OCI-LY3 (cell line): ENCODE data around the gene TTI1.

Source experiments
- H2AFZ ChIP-seq: fragments of 200-600, 300-600 bp; shearing (Covaris generic); 2 replicates; pipeline ENCODE4 v1.6.0; 2014; ENCODE audit warnings: antibody characterized with exemption, low read depth, low read length
- H3K27ac ChIP-seq: fragments of 200-600, 300-600 bp; sonication (generic); 2 replicates; pipeline ENCODE4 v1.5.1; 2014; ENCODE audit warnings: mild to moderate bottlenecking, low read length, moderate library complexity, mixed read lengths
- H3K27me3 ChIP-seq: fragments of 200-600, 300-600 bp; sonication (generic); 2 replicates; pipeline ENCODE4 v1.6.1; 2014; ENCODE audit warnings: low read depth, low read length, mixed read lengths
- H3K36me3 ChIP-seq: fragments of 200-600, 300-600 bp; sonication (generic); replicated peaks from 2 replicates; pipeline ENCODE3; 2014; ENCODE audit warnings: low read depth, low read length, mixed read lengths
- H3K4me1 ChIP-seq: fragments of 300-600, 200-600 bp; sonication (generic); 2 replicates; pipeline ENCODE4 v1.6.1; 2014; ENCODE audit warnings: low read length, mixed read lengths
- H3K4me2 ChIP-seq: fragments of 200-600, 300-600 bp; sonication (generic); 2 replicates; pipeline ENCODE4 v1.6.1; 2014; ENCODE audit warnings: low read length, mixed read lengths
- H3K4me3 ChIP-seq: fragments of 300-600, 200-600 bp; sonication (generic); 2 replicates; pipeline ENCODE4 v1.5.1; 2014; ENCODE audit warnings: antibody characterized with exemption, mild to moderate bottlenecking, low read length, moderate library complexity
- H3K79me2 ChIP-seq: fragments of 300-600, 200-600 bp; shearing (Covaris generic); 2 replicates; pipeline ENCODE4 v1.6.1; 2014; ENCODE audit warnings: mild to moderate bottlenecking, low read length, mixed read lengths
- H3K9ac ChIP-seq: fragments of 300-600, 200-600 bp; shearing (Covaris generic); 2 replicates; pipeline ENCODE4 v1.6.0; 2014; ENCODE audit warnings: mild to moderate bottlenecking, low read length, moderate library complexity
- H3K9me3 ChIP-seq: fragments of 200-600, 300-600 bp; shearing (Covaris generic); 2 replicates; pipeline ENCODE4 v1.6.1; 2014; ENCODE audit warnings: low read length, mixed read lengths; ENCODE audit not compliant: insufficient read depth
- H4K20me1 ChIP-seq: fragments of 200-600, 300-600 bp; sonication (generic); 2 replicates; pipeline ENCODE4 v1.6.1; 2016; ENCODE audit warnings: low read length, mixed read lengths; ENCODE audit not compliant: insufficient read depth
- EZH2phosphoT487 ChIP-seq: fragments of 200-600 bp; shearing (Covaris generic); IDR thresholded peaks from 2 replicates; pipeline ENCODE4 v1.6.1; 2018; ENCODE audit warnings: antibody characterized with exemption, mixed run types, low read depth
- TF ChIP-seq, protein P1 (sequence below): fragments of 200-600, 300-600 bp; sonication (generic); IDR thresholded peaks from 2 replicates; pipeline ENCODE4 v1.5.1; 2014; ENCODE audit warnings: antibody characterized with exemption, low read length, low read depth

Gene TTI1

DNA sequence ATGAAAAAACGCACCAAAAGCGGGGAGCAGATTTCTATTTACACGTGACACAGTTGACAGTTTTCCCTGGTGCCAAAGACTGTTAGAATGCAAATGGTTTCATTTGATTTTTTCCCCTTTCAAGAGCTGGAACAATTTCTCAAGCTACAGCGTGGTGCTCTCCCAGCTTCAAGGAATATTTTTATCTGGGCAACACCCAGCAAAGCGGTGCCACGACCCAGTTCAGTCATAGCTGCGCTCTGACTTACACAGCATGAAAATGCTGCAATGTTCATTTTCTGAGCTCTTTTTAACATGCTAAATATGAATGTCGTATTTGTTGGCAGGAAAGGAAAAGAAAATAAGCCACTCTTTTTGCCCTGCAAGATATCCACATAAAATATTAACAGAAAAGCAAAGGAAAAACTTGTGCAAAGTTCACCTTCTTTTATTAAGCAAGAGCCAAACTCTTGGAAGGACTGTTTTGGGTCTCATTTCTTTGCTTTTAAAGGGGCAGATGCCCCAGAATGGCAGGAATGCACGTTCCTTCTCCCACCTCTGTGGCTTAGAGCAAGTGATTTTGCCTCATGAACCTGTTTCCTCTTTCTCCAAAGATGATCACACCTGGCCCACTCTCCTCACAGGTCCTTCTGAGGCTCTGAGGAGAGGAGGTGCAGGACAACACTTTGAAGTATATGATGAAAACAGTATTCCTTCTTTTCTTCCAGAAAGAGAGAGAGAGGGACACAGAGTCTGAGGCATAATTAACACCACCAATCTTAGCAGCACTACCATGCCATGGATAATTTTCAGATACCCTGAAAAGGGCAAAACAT lies 47.0 kb downstream of the TTI1 start:
- H3K79me2 ChIP-seq = no peaks in the 10 kb centered on the region
- peaks cover 20% of the 10 kb centered on the region for H3K4me1 ChIP-seq
- no peak overlapping the region for H3K4me3 ChIP-seq
- H2AFZ ChIP-seq = no peak overlapping the region
- no peak overlapping the region for H3K4me2 ChIP-seq
- peaks cover 64% of the 10 kb centered on the region for H3K36me3 ChIP-seq
- no peaks in the 10 kb centered on the region for H3K9me3 ChIP-seq
- TF ChIP-seq EZH2phosphoT487 = no peak
- TF ChIP-seq, protein P1, sequence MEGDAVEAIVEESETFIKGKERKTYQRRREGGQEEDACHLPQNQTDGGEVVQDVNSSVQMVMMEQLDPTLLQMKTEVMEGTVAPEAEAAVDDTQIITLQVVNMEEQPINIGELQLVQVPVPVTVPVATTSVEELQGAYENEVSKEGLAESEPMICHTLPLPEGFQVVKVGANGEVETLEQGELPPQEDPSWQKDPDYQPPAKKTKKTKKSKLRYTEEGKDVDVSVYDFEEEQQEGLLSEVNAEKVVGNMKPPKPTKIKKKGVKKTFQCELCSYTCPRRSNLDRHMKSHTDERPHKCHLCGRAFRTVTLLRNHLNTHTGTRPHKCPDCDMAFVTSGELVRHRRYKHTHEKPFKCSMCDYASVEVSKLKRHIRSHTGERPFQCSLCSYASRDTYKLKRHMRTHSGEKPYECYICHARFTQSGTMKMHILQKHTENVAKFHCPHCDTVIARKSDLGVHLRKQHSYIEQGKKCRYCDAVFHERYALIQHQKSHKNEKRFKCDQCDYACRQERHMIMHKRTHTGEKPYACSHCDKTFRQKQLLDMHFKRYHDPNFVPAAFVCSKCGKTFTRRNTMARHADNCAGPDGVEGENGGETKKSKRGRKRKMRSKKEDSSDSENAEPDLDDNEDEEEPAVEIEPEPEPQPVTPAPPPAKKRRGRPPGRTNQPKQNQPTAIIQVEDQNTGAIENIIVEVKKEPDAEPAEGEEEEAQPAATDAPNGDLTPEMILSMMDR = no peak
- H4K20me1 ChIP-seq = peaks cover 4% of the 10 kb centered on the region; the same call in 1 of the 2 replicates
- H3K27ac ChIP-seq = no peak overlapping the region
- no peaks in the 10 kb centered on the region for H3K27me3 ChIP-seq
- H3K9ac ChIP-seq = no peak overlapping the region

DNA sequence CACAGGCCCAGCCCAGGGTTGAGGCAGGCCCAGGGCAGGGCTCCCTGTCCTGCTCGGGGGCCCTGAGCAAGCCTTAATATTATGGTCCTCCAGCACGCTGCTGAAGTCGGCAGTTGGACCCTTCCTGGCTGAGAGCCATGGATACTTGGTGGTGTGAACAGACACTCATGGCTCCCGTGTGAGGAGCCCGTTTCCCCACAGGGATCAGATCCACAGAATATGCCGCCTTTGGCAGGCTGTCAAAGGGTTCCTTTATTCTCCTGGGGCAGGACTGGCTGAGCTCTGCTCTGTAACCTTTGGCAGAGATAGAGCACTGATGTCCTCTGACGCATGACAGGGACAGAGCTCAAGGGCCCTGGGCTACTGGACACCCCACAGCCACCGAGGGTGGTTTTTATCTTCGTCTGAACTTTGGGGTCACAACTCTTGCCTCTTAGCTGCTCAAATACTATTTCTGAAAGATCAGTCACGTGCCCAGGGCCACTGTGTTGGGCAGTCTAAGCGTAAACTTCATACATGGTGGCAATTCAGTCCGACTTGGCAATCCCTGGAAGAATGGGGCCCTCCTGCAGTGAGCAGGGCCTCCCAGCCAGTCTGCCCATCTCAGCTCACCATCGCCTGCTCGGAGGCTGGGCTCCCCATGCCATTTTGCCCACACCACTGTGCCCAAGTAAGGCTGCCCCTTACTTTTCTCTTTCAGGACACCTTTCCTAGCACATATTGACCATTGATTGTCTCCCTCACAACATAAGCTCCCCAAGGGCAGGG lies 49.1 kb downstream of the TTI1 start:
- TF ChIP-seq, protein P1 = no peak
- TF ChIP-seq EZH2phosphoT487 = no peak
- Histone ChIP-seq H3K79me2 (no peaks in the 10 kb centered on the region), H3K36me3 (peaks cover 49% of the 10 kb centered on the region), H3K4me3 (no peak overlapping the region), H3K9ac (no peak overlapping the region), H3K9me3 (no peaks in the 10 kb centered on the region), H4K20me1 (no peaks in the 10 kb centered on the region), H3K4me2 (no peak overlapping the region), H3K27me3 (no peaks in the 10 kb centered on the region), H3K27ac (no peak overlapping the region), H3K4me1 (peaks cover 5% of the 10 kb centered on the region; the same call in 1 of the 2 replicates), H2AFZ (no peak overlapping the region)

DNA sequence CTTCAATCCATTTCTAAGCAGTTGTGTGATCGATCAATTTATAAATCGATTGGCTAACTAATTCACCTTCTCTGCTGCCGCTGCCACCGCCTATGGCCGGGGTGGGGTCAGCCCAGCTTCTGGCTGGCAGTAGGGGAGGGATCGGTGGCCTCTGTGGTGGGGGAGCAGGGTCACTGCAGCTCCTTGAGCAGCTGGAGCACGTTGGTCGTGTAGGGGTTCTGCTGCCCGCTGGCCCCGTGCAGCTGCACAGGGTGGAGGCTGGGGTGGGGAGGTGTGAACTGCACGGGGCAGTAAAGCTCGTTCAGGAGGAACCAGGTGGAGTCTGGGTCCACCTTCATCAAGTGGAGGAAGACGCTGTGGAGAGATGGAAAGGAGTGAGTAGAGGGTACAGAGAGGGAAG lies 50.0 kb downstream of the TTI1 start:
- H3K4me2 ChIP-seq = no peak overlapping the region

More for the DNA sequence above, 50.0 kb downstream of the TTI1 start:
- H3K4me3 ChIP-seq = no peak overlapping the region
- peaks cover 40% of the 10 kb centered on the region for H3K36me3 ChIP-seq
- no peak overlapping the region for H3K9ac ChIP-seq
- H2AFZ ChIP-seq = no peak overlapping the region
- no peaks in the 10 kb centered on the region for H4K20me1 ChIP-seq
- H3K9me3 ChIP-seq = no peaks in the 10 kb centered on the region
- TF ChIP-seq, protein P1 = no peak
- no peak for TF ChIP-seq EZH2phosphoT487
- no peaks in the 10 kb centered on the region for H3K27me3 ChIP-seq
- no peaks in the 10 kb centered on the region for H3K79me2 ChIP-seq
- peaks cover 5% of the 10 kb centered on the region; the same call in 1 of the 2 replicates for H3K4me1 ChIP-seq
- no peak overlapping the region for H3K27ac ChIP-seq
